ENCODE measurements around the gene ACBD6.
A peak's percentile ranks its signal among the peaks of the same experiment; 100 is the strongest.

ACBD6 gene

GRCh38 chr1:180507795-180508724 lies 5.7 kb upstream of the ACBD6 start:
- peak; percentile 30; the same call in 1 of the 2 replicates for TF ChIP-seq CTCF (IDR thresholded peaks at IDR 0.05)

- TF ChIP-seq CTCF (IDR thresholded peaks at IDR 0.05) = no peak
Measured at GRCh38 chr1:180505732-180506335, 3.5 kb upstream of the ACBD6 start.

GRCh38 chr1:180504186-180504585 lies 1.8 kb upstream of the ACBD6 start:
- no peak for TF ChIP-seq CTCF (IDR thresholded peaks at IDR 0.05)

- no peak for TF ChIP-seq CTCF (IDR thresholded peaks at IDR 0.05)
Measured at GRCh38 chr1:180503280-180503862, 994 bp upstream of the ACBD6 start.

- peak; percentile 36; the same call in 1 of the 2 replicates for TF ChIP-seq CTCF (IDR thresholded peaks at IDR 0.05)
Measured at GRCh38 chr1:180501865-180502360, 464 bp downstream of the ACBD6 start.

- TF ChIP-seq CTCF (IDR thresholded peaks at IDR 0.05) = no peak
Measured at GRCh38 chr1:180500689-180501088, 1.7 kb downstream of the ACBD6 start.

GRCh38 chr1:180498594-180498993 lies 3.8 kb downstream of the ACBD6 start:
- no peak for TF ChIP-seq CTCF (IDR thresholded peaks at IDR 0.05)
